GDM1 (cell line): ENCODE measurements around the gene MXD3.
"Not testable (repeated sequence)": the region's sequence is repeated elsewhere in the genome, so short reads cannot be mapped to it uniquely, and the experiment has no call there.

ENCODE experiments used
- DNase-seq: peaks from one replicate; lab custom pipeline; 2025; lab: John Stamatoyannopoulos, UW

The MXD3 gene

DNA sequence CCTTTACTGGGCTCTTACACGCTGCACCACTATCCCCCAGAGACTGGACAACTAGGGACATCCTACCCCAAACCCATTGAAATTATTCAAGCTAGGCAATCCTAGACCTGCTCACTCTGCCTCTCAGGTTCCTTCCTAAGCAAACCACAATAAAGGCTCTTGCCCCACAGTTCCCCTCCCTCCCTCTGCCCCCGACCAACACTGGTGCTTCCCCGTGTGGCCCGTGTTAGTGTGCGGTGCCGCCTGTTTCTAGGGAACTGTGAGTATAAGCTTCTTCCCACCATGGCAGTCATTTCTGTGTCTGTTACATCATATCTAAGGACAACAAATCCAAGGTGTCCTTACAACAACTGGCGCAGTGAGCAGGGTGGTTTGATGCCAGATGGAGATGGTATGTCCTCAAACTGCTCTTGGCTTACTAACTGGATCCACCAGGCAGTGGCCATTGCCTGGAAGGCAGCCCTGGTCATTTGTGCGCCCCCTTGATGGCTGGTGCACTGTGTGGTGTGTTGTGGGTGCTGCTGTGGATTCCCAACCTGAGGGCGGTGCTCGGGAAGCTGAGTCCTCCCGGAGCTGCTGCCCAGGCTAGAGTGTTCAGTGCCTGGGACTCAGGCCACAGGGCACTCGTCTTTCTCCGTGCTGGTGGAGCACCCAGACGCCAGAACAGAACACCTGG lies 8.4 kb upstream of the MXD3 start:
- no peak for DNase-seq

DNA sequence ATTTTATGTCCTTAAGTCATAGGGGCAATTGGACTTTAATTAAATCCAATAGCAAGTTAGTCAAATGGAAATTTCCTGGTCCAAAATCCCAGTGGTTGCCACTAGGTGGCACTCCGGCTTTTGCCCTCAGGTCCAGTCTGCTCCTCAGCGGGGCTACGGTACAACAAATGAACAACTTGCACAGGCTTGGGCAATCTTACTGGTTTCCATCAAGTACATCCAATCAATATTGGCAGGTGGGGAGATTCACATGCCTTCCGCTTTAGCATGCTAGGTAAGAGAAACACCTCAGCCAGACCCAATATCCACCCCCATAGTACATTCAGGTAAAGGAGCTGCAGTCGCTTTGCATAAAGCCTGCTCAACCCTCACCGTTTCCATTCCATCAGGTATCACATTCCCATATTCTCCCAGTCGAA lies 6.3 kb upstream of the MXD3 start:
- DNase-seq: peak; percentile 65

DNA sequence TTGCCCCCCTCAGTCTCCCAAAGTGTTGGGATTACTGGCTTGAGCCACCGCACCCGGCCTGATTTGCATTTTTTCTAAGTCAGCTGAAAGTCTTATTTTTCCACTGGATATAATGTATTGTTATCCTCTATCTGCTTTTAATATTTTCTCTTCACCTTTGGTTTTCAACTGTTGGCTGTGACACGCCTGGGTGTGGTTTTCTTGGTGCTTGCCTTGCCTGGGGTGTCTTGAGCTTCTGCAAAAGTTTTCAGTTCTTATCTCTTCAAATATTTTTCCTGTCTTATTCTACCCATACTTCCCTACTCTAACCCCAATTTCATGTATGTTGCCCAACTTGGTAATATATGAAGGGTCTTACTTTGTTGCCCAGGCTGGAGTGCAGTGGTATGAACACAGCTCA lies 4.3 kb upstream of the MXD3 start:
- no peak for DNase-seq

DNA sequence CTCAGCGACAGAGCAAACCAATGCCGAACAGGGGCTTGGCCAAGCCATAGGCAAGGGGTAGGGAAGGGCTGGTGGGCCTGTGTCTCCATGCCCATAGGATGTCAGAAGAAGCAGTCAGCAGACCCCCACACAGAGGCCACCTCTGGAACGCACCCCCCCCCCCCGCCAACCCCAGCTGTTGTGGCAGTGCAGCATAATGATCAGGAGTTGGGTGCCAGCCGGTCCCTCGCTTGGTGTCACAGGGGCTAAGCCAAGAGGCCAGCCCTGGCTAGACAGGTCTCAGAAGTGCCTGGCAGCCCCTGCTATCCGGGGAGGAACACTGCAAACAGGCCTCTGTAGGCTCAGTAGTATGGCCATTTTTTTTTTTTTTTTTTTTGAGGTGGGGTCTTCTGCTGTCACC lies 3.7 kb upstream of the MXD3 start:
- DNase-seq: no peak

DNA sequence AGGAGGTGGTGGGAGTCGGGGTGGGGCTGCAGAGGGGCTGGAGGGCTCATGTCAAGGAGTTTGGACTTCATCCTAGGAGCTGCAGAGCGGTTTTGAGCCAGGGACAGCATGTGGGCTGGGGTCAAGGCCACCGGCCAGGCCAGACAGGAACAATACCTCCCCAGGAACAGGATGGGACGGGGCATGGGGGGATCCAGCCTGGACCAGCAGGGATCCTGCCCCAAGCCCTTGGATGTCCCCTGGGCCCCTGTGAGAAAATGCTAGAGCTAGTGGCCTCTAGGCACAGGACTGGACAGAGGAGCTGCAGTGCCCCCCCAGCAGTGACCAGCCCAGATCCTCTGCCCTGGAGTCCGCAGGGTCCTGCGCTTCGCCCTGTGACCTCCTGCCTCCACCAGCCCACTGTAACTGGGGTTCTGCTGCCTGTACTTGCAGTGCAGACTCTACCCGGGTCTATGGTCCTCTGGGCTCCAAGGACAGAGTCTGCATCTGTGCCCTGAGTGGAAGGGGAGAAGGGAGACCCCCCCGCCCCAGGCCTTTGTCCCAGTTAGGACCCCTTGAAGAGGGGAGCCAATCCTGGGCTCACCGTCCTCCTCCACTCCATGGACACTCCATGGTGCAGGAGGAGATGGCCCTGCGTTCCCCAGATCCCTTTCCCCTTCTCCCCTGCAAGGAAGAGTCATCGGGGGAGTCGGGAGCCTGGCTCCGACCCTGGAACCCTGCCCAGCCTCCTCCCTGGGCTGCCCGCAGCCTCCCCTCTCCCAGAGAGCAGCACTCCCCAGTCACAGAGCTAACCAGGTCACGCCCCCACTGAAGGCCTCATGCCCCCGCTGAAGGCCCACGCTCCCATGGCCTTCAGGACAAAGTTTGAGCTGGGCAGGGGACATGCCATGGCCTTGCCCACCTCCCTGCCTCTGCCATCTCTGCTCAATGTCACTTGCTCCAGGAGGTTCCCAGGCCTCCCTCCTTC lies 3.0 kb upstream of the MXD3 start:
- DNase-seq: no peak

GRCh38 chr5:177313561-177314259 lies 2.0 kb upstream of the MXD3 start:
- no peak for DNase-seq

GRCh38 chr5:177312649-177313181 lies 1.0 kb upstream of the MXD3 start:
- DNase-seq: peak; percentile 16

DNA sequence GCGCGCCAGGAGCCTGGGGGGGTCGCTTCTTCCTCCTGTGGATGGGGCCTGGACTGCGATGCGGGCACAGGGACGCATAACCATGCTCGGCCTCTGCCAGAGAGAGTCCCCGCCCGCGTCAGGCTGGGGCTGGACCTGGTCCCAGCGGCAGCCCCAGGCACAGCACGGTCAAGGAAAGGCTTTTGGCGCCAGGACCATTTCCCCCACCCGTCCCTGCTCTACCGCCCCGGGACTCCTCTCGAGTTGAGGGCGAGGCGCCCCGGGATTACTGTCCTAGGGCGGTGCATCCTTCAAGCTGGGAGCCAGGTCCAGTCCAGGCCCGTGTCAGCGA lies 341 bp downstream of the MXD3 start:
- DNase-seq: no peak

DNA sequence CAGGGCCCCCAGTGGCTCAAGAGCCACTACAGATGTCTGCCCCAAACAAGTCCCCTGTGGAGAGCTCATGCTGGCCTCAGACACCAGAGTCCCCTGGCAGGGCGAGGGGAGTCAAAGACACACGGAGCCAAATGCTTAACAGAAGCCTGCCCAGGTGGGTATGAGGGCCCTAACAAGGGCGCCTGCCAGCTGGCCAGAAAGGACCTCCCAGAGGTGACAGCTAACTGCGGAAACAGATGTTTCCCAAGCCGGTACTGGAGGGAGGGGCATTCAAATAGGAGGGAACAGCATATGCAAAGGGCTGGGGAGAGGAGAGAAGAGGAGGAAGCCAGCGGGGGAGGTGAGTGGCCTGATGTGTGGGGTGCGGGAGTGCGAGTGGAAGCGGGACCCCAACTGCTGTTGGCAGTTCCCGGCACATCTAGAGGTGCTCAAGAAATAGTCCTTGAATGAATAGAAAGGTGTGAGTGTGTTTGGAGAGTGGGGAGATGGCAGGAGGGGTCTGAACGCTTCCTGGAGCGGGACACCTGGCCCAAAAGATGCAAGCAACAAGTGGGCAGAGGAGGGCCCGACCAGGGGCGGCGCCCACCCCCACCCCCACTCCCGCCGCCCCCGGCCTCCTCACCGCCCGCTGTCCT lies 824 bp downstream of the MXD3 start:
- peak; percentile 50 for DNase-seq

GRCh38 chr5:177310332-177310731 lies 1.4 kb downstream of the MXD3 start:
- no peak for DNase-seq

- peak; percentile 52 for DNase-seq
These were observed 2.1 kb downstream of the MXD3 start for GRCh38 chr5:177309351-177310191.

DNA sequence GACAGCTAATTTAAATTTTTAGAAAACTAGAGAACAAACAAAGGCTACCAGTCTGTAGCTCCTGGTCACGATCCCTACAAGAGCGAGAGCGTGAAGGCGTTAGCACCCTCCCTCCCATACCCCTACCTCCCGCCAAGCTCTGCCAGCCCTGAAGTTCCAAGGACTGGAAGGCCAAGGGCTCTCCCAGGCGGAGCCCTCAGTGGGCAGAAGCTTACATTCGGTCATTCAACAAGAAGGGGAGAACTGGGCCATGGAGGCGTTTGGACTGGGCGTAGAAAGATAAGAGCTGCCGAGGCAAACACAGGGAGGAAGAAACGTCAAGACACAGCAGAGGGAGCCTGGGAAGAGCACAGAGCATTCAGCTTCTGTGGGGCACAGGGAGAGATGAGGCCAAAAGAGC lies 3.0 kb downstream of the MXD3 start:
- no peak for DNase-seq

DNA sequence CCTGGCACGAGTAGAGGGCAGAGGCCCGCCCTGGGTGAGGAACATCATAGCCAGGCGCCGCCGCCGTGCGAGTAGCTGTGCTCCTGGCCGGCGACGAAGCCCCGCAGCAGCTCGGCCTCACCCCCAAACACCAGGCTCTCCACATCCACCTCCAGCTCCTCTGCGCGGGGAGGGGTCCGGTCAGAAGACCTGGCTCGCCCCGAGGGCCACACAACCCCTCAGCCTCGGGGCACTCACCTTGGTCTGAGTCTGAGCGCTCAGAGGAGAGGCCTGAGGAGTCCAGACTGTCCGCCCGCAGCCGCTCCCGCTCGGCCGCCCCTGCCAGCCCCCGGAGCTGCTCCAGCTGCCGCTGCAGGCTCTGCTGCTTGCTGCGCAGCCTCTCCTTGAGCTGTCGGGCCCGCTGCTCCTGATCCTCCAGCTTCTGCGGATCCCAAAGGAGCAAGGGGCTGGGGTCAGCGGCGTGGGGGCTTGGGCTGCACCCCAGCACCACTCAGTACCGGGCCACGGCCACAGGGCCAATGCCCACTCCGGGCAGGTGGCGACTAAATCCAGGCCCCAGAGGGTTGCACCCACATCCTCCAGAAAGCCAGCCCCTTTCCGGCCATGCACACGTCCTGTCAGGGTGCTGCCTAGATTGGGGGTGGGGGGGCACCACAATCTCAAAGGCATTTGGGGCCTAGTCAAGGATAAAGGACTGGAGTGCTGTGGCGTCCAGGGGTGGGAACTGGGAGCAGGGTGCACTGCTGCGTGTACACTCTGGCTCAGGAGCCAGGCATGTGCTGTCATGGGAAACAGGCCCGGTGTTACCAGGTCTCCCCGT lies 3.9 kb downstream of the MXD3 start:
- DNase-seq: no peak

GRCh38 chr5:177306674-177307543 lies 4.8 kb downstream of the MXD3 start:
- no peak for DNase-seq

GRCh38 chr5:177306103-177306640 lies 5.5 kb downstream of the MXD3 start:
- not testable (repeated sequence) for DNase-seq

- no peak for DNase-seq
These were observed 7.1 kb downstream of the MXD3 start for GRCh38 chr5:177304392-177305119.

- DNase-seq: no peak
These were observed 7.7 kb downstream of the MXD3 start for GRCh38 chr5:177303925-177304391.
